ENCODE results near the gene CEP164.

- TF ChIP-seq POLR2AphosphoS5 (IDR thresholded peaks at IDR 0.05; ENCODE audit: low read depth, low read length), result peak; percentile 74
- TF ChIP-seq POLR2A (IDR thresholded peaks at IDR 0.05; ENCODE audit: low read depth, low read length), result peak; percentile 90
- peak; percentile 82 for TF ChIP-seq SPI1 (IDR thresholded peaks at IDR 0.05; ENCODE audit: low read depth, low read length)
Measured at GRCh38 chr11:117327567-117328374, at the start of gene CEP164.

All from GM12891 (cell line).